K562 (cell line): ENCODE results near the gene SMPDL3B. TPM values are rescaled to one million over a fixed set of nuclear protein-coding genes. Genes with fewer than 3 reads are reported as not detected.

ENCODE experiments used
- ATAC-seq: fragments of 200-7000 bp; cut with Tn5 transposase; 3 replicates; pipeline ENCODE4 v1.9.1; 2020; ENCODE audit warnings: moderate library complexity
- BruUV-seq: library from RNA; stranded (reverse); fragments of 400-500 nt; replicated peaks from 2 replicates; lab custom pipeline; 2021; lab: Mats Ljungman, UMichigan
- CTCF ChIA-PET: fragments of 300-600 bp; formaldehyde crosslinking; extraction: SDS; loops from one replicate; lab custom pipeline; 2021; ENCODE audit warnings: low intra/inter-chr PET ratio; lab: Yijun Ruan, JAX
- POLR2A ChIA-PET: fragments of 300-600, 350-650 bp; sonication (Branson Sonifier 250); formaldehyde crosslinking; extraction: SDS; loops from one replicate; lab custom pipeline; 2021; ENCODE audit warnings: antibody characterized with exemption, inconsistent platforms; lab: Yijun Ruan, JAX
- DNase-seq, 4 experiments: peaks; one replicate each; pipeline versions ENCODE4 v3.0.0 to v3.0.0-alpha.2; 2011 to 2018; ENCODE audit warnings: low spot score in 3 of 4, mixed read lengths in 3 of 4; ENCODE audit errors: extremely low read depth in 1 of 4
- FAIRE-seq: peaks from 2 replicates; lab custom pipeline; 2011; peaks lifted over from hg19 to GRCh38; lab: Jason Lieb, UNC
- H2AFZ ChIP-seq: 2 replicates; pipeline ENCODE4 v1.6.0; 2011; ENCODE audit warnings: low read depth, low read length, control low read depth, inconsistent platforms
- H3K27ac ChIP-seq: fragments of 200-600 bp; 3 replicates; pipeline ENCODE4 v1.8.0; 2011; ENCODE audit warnings: low read depth, mild to moderate bottlenecking, control low read depth, inconsistent platforms, low read length, moderate library complexity, mixed read lengths; ENCODE audit errors: extremely low read depth
- H3K27me3 ChIP-seq, 2 experiments: fragments of 300-600 bp in 1 of 2; 2 replicates in 1 of 2; 3 replicates in 1 of 2; pipeline versions ENCODE4 v1.6.0 to v1.8.0; 2011; ENCODE audit warnings: inconsistent platforms in 2 of 2, low read length in 2 of 2, mild to moderate bottlenecking in 1 of 2, mixed read lengths in 1 of 2, moderate library complexity in 1 of 2; ENCODE audit not compliant: control insufficient read depth in 2 of 2, insufficient read depth in 2 of 2
- H3K36me3 ChIP-seq: fragments of 300-600 bp; 3 replicates; pipeline ENCODE4 v1.8.0; 2011; ENCODE audit warnings: mild to moderate bottlenecking, low read length, inconsistent platforms; ENCODE audit not compliant: control insufficient read depth, insufficient read depth
- H3K4me1 ChIP-seq, 2 experiments: fragments of 200-600 bp in 1 of 2; replicated peaks in 1 of 2; 2 replicates in 1 of 2; 3 replicates in 1 of 2; pipeline versions ENCODE4 v1.5.1 to v1.8.0; 2011; ENCODE audit warnings: inconsistent platforms in 2 of 2, low read length in 2 of 2, mild to moderate bottlenecking in 1 of 2, mixed read lengths in 1 of 2, moderate library complexity in 1 of 2; ENCODE audit not compliant: control insufficient read depth in 2 of 2, insufficient read depth in 2 of 2
- H3K4me2 ChIP-seq: 2 replicates; pipeline ENCODE4 v1.6.1; 2011; ENCODE audit warnings: low read length, control low read depth, inconsistent platforms, mixed read lengths; ENCODE audit not compliant: insufficient read depth
- H3K4me3 ChIP-seq: fragments of 200-600 bp; sonication (generic), shearing (Covaris generic); 2 replicates; pipeline ENCODE4 v1.5.1; 2016; ENCODE audit warnings: control low read depth, inconsistent platforms
- H3K79me2 ChIP-seq: fragments of 200-600 bp; 3 replicates; pipeline ENCODE4 v1.8.0; 2011; ENCODE audit warnings: low read length, inconsistent platforms; ENCODE audit not compliant: control insufficient read depth, insufficient read depth
- H3K9ac ChIP-seq, 2 experiments: 2 replicates each; pipeline versions ENCODE4 v1.6.0 to v1.6.1; 2011; ENCODE audit warnings: low read depth in 2 of 2, low read length in 2 of 2, control low read depth in 1 of 2, inconsistent platforms in 1 of 2, mild to moderate bottlenecking in 1 of 2, mixed read lengths in 1 of 2; ENCODE audit not compliant: insufficient read depth in 1 of 2
- H3K9me1 ChIP-seq: one replicate; pipeline ENCODE4 v1.6.0; 2011; ENCODE audit warnings: inconsistent platforms, mild to moderate bottlenecking, low read length, moderate library complexity; ENCODE audit not compliant: control insufficient read depth, insufficient read depth
- H3K9me3 ChIP-seq: replicated peaks from 2 replicates; pipeline ENCODE4 v1.5.1; 2011; ENCODE audit warnings: low read depth, low read length, inconsistent platforms; ENCODE audit not compliant: control insufficient read depth, insufficient read depth
- H4K20me1 ChIP-seq: replicated peaks from 2 replicates; pipeline ENCODE4 v1.6.1; 2011; ENCODE audit warnings: low read length, inconsistent platforms, mixed read lengths; ENCODE audit not compliant: control insufficient read depth, insufficient read depth
- ARID3A ChIP-seq: IDR thresholded peaks from 2 replicates; pipeline ENCODE4 v1.6.1; 2012; ENCODE audit warnings: low read depth, low read length, improper control_type of control experiment, borderline replicate concordance
- ATF7 ChIP-seq: fragments of 450-650 bp; IDR thresholded peaks from 2 replicates; pipeline ENCODE4 v1.7.1; 2014; ENCODE audit warnings: mild to moderate bottlenecking, moderate library complexity
- HNRNPL ChIP-seq: fragments of 200-400 bp; formaldehyde crosslinking; IDR thresholded peaks from 2 replicates; pipeline ENCODE4 v1.6.1; 2017; ENCODE audit warnings: low read depth, mild to moderate bottlenecking, low read length
- KAT8 ChIP-seq: fragments of 450-650 bp; IDR thresholded peaks from 2 replicates; pipeline ENCODE4 v1.6.1; 2016; ENCODE audit warnings: low read depth, mild to moderate bottlenecking
- NFATC3 ChIP-seq: fragments of 450-650 bp; IDR thresholded peaks from 2 replicates; pipeline ENCODE4 v1.6.1; 2017; ENCODE audit warnings: mild to moderate bottlenecking
- NFE2 ChIP-seq: IDR thresholded peaks from 2 replicates; pipeline ENCODE4 v1.6.1; 2014; ENCODE audit warnings: antibody characterized with exemption, low read depth
- PCBP1 ChIP-seq: fragments of 200-400 bp; formaldehyde crosslinking; IDR thresholded peaks from 2 replicates; pipeline ENCODE4 v1.6.1; 2018; ENCODE audit warnings: mild to moderate bottlenecking, low read depth, low read length; ENCODE audit not compliant: poor library complexity, severe bottlenecking
- RBM25 ChIP-seq: fragments of 200-400 bp; formaldehyde crosslinking; IDR thresholded peaks from 2 replicates; pipeline ENCODE4 v1.6.1; 2018; ENCODE audit warnings: low read length, low read depth, moderate library complexity; ENCODE audit not compliant: severe bottlenecking
- TAF9B ChIP-seq: fragments of 450-650 bp; IDR thresholded peaks from 2 replicates; pipeline ENCODE4 v1.6.1; 2018; ENCODE audit warnings: mild to moderate bottlenecking; ENCODE audit not compliant: partially characterized antibody
- ZBTB7A ChIP-seq: IDR thresholded peaks from 2 replicates; pipeline ENCODE4 v1.6.1; 2011; ENCODE audit warnings: low read depth, mild to moderate bottlenecking, low read length, moderate library complexity, borderline replicate concordance; ENCODE audit not compliant: control insufficient read depth
- WGBS: fragments of 100-300 bp; shearing (Covaris generic); methylation state at CpG from one replicate; pipeline ENCODE4 v1.1.6; 2016; ENCODE audit warnings: low coverage, mixed read lengths; ENCODE audit not compliant: insufficient coverage; ENCODE audit errors: missing lambda C conversion rate; 5-methylcytosine and 5-hydroxymethylcytosine counted together
- in situ Hi-C: fragments of 300-500 bp; cut with MboI; formaldehyde crosslinking; loops from 4 replicates; pipeline ENCODE4 v1.15.0; 2018; ENCODE audit warnings: inconsistent platforms, mixed read lengths
- intact Hi-C: fragments of 100-400 bp; cut with micrococcal nuclease; formaldehyde crosslinking; loops from 2 replicates; pipeline ENCODE4 v1.14.2; 2022
- polyA plus RNA-seq, 8 experiments: library from polyadenylated mRNA; depleted of rRNA in 4 of 8; stranded (reverse) in 5 of 8; unstranded in 3 of 8; fragments of >200 nt; fragmentation: Nextera tagmentation in 2 of 8; fragmentation: Illumina TruSeq in 1 of 8; extraction: Ambion mirVana in 2 of 8; extraction: Trizol in 1 of 8; gene quantifications; 2 replicates each; pipeline versions ENCODE4 v1.2.1 to v1.2.3, GENCODE V29; 2011 to 2014; ENCODE audit warnings: inconsistent platforms in 1 of 8, missing spikeins in 1 of 8
- total RNA-seq, 7 experiments: library from RNA; depleted of rRNA in 6 of 7; stranded (reverse); fragments of >200 nt in 6 of 7; fragmentation: Illumina TruSeq in 2 of 7; extraction: Trizol in 2 of 7; gene quantifications; 2 replicates each; pipeline versions ENCODE4 v1.2.1 to v1.2.3, GENCODE V29; 2011 to 2021; ENCODE audit warnings: low replicate concordance in 1 of 7
- TF ChIP-seq, protein P1 (sequence below): sonication (generic); formaldehyde crosslinking; IDR thresholded peaks from 2 replicates; pipeline ENCODE4 v1.8.0; 2022; ENCODE audit warnings: mild to moderate bottlenecking, missing genetic modification reagents, borderline replicate concordance
- TF ChIP-seq, protein P2 (sequence below): fragments of 450-650 bp; formaldehyde crosslinking; IDR thresholded peaks from 2 replicates; pipeline ENCODE4 v1.4.0; 2022; ENCODE audit warnings: missing genetic modification characterization

Gene SMPDL3B
- total and polyA plus RNA-seq, 9 of the 15 experiments (the other 6 are each of a cell fraction or from before 2014, with no cell fraction given) = 0.07 to 1.2 (median 0.73) TPM

- FAIRE-seq (no peak), ATAC-seq (no peak), DNase-seq (peak in 1 of 4 experiments; percentile 6)
- Histone ChIP-seq H2AFZ (no peak overlapping the region), H3K27me3 (no peaks in the 10 kb centered on the region), H3K4me1 (0 out of 5 replicates have a peak, but pooled peaks cover 0 to 2% of the 10 kb centered on the region in 2 experiments), H3K9me3 (no peaks in the 10 kb centered on the region), H3K36me3 (peaks cover 91% of the 10 kb centered on the region), H3K27ac (no peak overlapping the region), H3K4me2 (no peak overlapping the region), H4K20me1 (no peaks in the 10 kb centered on the region), H3K4me3 (no peak overlapping the region), H3K79me2 (no peaks in the 10 kb centered on the region), H3K9ac (no peak overlapping the region), H3K9me1 (no peaks in the 10 kb centered on the region)
- ChIA-PET CTCF (no interaction called here), POLR2A (interaction anchor here (1.2 kb wide), 1 partner anchor 16 kb away, joined by 4 read pairs; no protein-coding TSS in a partner anchor)
- intact Hi-C loops (no loop called here), in situ Hi-C loops (no loop called here)
- no TSS peak for BruUV-seq
- 73% methylated on average over 3 of the region's 3 CpGs for WGBS
- TF ChIP-seq RBM25 (no peak), KAT8 (no peak), ATF7 (no peak), NFE2 (no peak), NFATC3 (no peak), ZBTB7A (no peak), PCBP1 (no peak), HNRNPL (no peak), ARID3A (no peak), TAF9B (no peak)
- TF ChIP-seq, protein P1, sequence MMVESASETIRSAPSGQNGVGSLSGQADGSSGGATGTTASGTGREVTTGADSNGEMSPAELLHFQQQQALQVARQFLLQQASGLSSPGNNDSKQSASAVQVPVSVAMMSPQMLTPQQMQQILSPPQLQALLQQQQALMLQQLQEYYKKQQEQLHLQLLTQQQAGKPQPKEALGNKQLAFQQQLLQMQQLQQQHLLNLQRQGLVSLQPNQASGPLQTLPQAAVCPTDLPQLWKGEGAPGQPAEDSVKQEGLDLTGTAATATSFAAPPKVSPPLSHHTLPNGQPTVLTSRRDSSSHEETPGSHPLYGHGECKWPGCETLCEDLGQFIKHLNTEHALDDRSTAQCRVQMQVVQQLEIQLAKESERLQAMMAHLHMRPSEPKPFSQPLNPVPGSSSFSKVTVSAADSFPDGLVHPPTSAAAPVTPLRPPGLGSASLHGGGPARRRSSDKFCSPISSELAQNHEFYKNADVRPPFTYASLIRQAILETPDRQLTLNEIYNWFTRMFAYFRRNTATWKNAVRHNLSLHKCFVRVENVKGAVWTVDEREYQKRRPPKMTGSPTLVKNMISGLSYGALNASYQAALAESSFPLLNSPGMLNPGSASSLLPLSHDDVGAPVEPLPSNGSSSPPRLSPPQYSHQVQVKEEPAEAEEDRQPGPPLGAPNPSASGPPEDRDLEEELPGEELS (CRISPR knock-in tag) = no peak
- TF ChIP-seq, protein P2, sequence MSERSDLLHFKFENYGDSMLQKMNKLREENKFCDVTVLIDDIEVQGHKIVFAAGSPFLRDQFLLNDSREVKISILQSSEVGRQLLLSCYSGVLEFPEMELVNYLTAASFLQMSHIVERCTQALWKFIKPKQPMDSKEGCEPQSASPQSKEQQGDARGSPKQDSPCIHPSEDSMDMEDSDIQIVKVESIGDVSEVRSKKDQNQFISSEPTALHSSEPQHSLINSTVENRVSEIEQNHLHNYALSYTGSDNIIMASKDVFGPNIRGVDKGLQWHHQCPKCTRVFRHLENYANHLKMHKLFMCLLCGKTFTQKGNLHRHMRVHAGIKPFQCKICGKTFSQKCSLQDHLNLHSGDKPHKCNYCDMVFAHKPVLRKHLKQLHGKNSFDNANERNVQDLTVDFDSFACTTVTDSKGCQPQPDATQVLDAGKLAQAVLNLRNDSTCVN (CRISPR knock-in tag) = no peak
Observed at GRCh38 chr1:27894521-27894920, 40.3 kb upstream of the SMPDL3B start.
